Activated CD8-positive, alpha-beta memory T cell treated with anti-CD3 and anti-CD28 coated beads, Interleukin-2, amount 50 U/mL, for 48 hours (primary cell): ENCODE data around the gene DOK7.

Experiments used
- DNase-seq: peaks from one replicate; pipeline ENCODE4 v3.0.0-alpha.2; 2020

Gene DOK7

GRCh38 chr4:3492741-3493719 is 29.9 kb downstream of the DOK7 start:
- no peak for DNase-seq

- no peak for DNase-seq
These were observed 30.8 kb downstream of the DOK7 start for GRCh38 chr4:3493720-3494461.

DNA sequence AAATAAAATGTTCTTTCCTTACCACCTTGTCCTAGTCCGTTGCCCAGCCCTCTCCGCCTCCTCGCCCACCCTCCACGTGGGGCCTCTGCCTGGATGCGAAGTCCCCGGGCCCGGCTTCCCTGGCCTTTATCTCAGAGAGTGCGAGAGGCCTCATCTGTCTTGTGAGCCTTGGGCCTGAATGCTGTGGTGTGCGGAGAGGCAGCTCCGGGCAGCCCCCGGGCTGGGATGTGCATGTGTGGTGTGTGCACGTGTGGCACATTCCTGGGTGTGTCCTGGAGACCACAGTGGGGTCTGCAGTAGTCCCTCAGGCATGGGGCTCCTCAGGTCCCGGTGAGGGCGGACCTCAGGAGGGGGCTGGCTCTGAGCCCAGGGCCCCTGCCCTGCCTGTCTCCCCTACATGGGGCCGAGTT is 31.4 kb downstream of the DOK7 start:
- no peak for DNase-seq

- no peak for DNase-seq
These were observed 32.3 kb downstream of the DOK7 start for GRCh38 chr4:3495204-3495975.

GRCh38 chr4:3496021-3496420 is 32.9 kb downstream of the DOK7 start:
- no peak for DNase-seq

- DNase-seq = no peak
These were observed 34.0 kb downstream of the DOK7 start for GRCh38 chr4:3497095-3497494.

DNA sequence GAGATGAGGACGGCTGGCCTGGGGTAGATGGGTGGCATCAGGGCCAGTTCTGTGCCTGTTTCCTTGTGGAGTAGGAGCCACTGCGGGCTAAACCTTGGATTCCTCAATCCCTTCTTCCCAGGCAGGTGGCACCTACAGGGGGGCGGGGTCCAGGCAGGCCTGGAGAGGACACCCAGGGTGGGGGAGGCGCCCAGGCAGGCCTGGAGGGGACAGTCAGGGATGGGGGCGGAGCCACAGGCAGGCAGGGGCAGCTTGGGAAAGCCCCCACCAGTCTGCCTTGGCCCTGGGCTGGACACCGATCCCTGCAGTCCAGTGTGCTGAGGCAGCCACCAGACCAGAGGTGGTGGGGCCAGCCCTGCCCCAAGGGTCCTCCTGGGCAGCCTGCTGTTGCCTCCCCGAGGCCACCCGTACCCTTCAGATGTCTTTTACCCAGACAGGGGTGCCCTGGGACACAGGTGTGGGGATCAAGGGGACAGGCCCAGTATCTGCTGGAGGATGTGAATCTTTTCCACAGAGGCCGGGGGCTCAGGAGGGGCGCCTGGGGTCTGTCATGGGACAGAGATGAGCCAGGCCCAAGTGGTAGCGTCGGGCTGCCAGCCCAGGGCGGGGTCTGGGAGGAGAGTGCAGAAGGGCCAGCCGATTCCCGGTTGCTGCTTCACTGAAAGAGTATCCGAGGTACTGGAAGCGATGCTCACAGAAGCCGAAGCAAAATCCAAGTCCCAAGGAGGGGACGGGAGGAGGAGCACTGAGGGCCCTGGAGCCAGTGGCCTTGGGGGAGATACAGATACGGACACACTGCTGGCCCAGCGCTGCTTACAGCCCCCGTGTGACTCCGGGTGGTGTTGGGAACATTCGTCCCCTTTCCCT is 34.6 kb downstream of the DOK7 start:
- no peak for DNase-seq

DNA sequence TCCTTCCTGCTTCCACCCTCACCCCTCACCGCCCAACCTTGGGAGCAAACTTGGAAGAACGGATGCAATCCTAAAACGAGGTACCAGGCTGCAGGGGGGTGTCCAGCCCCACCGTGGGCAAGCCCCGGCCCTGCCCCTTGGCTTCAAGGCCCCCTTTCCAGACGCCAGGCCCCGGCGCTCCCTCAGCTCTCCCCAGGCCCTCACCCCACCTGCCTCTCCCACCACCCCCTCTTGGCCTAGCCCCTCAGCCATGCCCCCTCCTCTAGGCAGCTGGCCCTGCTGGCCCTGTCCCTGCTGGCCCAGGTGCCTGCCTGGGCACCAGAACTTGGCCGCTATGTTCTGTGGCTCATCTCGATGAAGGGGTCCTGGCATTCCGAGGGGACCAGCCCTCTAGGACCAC is 35.3 kb downstream of the DOK7 start:
- DNase-seq = no peak

- no peak for DNase-seq
These were observed 35.9 kb downstream of the DOK7 start for GRCh38 chr4:3498901-3499510.

DNA sequence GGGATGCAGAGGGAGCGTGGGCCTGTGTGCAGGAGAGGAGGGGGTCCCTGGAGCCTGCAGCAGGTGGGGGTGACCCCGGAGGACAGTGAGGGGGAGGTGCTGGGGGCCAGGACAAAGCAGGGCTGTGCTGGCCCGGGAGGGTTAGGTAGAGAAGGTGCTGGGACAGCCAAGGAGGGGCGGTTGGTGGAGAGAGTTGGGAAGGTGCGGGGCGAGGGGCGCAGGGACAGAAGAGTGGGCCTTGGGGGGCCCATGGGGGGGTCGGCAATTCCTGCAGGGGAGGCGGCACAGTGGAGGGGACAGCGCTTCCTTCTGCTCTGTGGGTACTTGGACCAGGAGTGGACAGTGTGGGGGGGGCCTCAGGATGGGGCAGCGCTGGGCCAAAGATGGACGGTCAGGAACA is 36.6 kb downstream of the DOK7 start:
- no peak for DNase-seq

GRCh38 chr4:3500111-3500510 is 37.0 kb downstream of the DOK7 start:
- no peak for DNase-seq

DNA sequence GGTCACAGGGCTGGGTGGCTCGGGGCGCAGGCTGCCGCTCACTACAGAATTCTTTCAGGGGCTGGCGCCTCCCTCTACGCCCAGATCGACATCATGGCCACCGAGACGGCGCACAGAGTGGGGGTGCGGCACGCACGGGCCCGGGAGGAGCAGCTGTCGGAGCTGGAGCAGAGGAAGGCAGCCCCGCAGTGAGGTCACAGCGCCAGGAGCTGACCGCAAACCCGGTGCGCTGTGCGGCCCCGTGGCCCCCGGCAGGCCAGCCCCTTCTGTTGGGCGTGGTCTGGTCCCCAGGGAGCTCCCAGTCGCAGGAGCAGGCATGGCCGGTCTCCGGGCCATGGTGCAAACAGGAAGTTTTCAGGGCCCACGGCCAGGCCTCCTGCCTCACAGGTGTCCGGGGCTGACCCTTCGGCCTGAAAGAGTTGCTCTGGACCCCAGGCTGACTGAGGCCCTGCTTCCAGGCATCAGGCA is 37.6 kb downstream of the DOK7 start:
- DNase-seq = no peak

GRCh38 chr4:3501126-3501824 is 38.2 kb downstream of the DOK7 start:
- no peak for DNase-seq

- no peak for DNase-seq
These were observed 38.8 kb downstream of the DOK7 start for GRCh38 chr4:3501825-3502425.

- no peak for DNase-seq
These were observed 40.1 kb downstream of the DOK7 start for GRCh38 chr4:3502941-3503936.

- no peak for DNase-seq
These were observed 42.1 kb downstream of the DOK7 start for GRCh38 chr4:3505231-3505630.

GRCh38 chr4:3508542-3508941 is 45.4 kb downstream of the DOK7 start:
- no peak for DNase-seq

DNA sequence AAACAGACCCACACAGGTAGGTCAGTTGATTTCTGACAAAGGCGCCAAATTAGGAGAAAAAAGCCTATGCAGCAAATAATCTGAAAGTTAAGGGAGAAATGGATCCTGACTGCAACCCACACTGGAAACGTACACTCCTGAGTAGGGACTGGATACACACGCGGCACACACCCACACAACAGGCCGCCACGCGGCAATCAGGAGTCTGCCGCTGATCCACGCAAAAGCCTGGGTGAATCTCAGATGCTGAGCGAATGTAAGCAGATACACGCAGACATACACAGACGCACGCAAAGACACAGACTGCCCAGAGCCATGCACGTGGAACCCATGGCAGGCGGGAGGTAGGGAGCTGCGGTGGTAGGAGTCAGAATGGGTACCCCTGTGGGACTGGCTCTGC is 47.4 kb downstream of the DOK7 start:
- DNase-seq = no peak

- no peak for DNase-seq
These were observed 48.1 kb downstream of the DOK7 start for GRCh38 chr4:3511187-3511586.
